Glutamatergic neuron (in vitro differentiated cells): ENCODE measurements around the gene IDI2. TPM values are rescaled to one million over a fixed set of nuclear protein-coding genes. Genes with fewer than 3 reads are reported as not detected.

ENCODE experiments used
- DNase-seq: peaks from one replicate; pipeline ENCODE4 v3.0.0; 2022
- H3K27ac Mint-ChIP-seq: one replicate; pipeline ENCODE4 v1.8.0; 2020; ENCODE audit warnings: mild to moderate bottlenecking, mixed read lengths, inconsistent platforms; ENCODE audit not compliant: unreplicated experiment
- H3K27me3 Mint-ChIP-seq: one replicate; pipeline ENCODE4 v1.8.0; 2020; ENCODE audit warnings: mild to moderate bottlenecking, moderate library complexity, mixed read lengths, inconsistent platforms; ENCODE audit not compliant: unreplicated experiment
- H3K36me3 Mint-ChIP-seq: one replicate; pipeline ENCODE4 v1.8.0; 2020; ENCODE audit warnings: mild to moderate bottlenecking, mixed read lengths, inconsistent platforms; ENCODE audit not compliant: unreplicated experiment
- H3K4me1 Mint-ChIP-seq: one replicate; pipeline ENCODE4 v1.8.0; 2020; ENCODE audit warnings: mild to moderate bottlenecking, low read depth, mixed read lengths, inconsistent platforms; ENCODE audit not compliant: unreplicated experiment
- H3K4me3 Mint-ChIP-seq: one replicate; pipeline ENCODE4 v1.8.0; 2020; ENCODE audit warnings: mild to moderate bottlenecking, mixed read lengths, inconsistent platforms; ENCODE audit not compliant: unreplicated experiment
- H3K9me3 Mint-ChIP-seq: one replicate; pipeline ENCODE4 v1.8.0; 2020; ENCODE audit warnings: mild to moderate bottlenecking, moderate library complexity, mixed read lengths, inconsistent platforms; ENCODE audit not compliant: unreplicated experiment
- total RNA-seq: library from RNA; stranded (reverse); fragmentation: NEBNext Ultra II Directional; extraction: Animal tissue kit (Norgen Biotek cat#: 25700); gene quantifications from one replicate; pipeline ENCODE4 v1.2.1, GENCODE V29; 2021; ENCODE audit not compliant: unreplicated experiment
- TF ChIP-seq, protein P1 (sequence below): fragments of 200-600 bp; sonication (generic); IDR thresholded peaks from one replicate; pipeline ENCODE4 v1.5.0; 2021; ENCODE audit not compliant: partially characterized antibody, unreplicated experiment

IDI2 gene
- total RNA-seq, 1 donor from 2014 or later, result not detected

DNA sequence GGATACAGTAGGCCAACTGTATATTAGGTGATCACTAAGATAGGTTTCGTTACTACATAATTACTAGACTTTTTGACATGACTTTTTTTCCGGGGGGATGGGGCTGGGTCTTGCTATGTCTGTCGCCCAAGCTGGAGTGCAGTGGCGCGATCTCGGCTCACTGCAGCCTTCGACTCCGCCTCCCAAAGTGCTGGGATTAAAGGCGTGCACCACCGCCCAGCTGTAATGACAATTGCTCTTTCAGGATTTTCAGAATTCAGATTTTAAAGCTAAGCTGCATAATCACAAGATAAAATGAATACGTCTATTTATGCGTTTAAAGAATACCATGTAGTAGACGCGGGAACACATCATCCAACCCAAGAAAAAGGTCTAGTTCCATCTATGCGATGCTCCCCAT lies 22.3 kb upstream of the IDI2 start:
- peak; percentile 43 for DNase-seq
- peaks cover 29% of the 10 kb centered on the region for H3K4me1 Mint-ChIP-seq
- peaks cover 18% of the 10 kb centered on the region for H3K9me3 Mint-ChIP-seq
- TF ChIP-seq, protein P1, sequence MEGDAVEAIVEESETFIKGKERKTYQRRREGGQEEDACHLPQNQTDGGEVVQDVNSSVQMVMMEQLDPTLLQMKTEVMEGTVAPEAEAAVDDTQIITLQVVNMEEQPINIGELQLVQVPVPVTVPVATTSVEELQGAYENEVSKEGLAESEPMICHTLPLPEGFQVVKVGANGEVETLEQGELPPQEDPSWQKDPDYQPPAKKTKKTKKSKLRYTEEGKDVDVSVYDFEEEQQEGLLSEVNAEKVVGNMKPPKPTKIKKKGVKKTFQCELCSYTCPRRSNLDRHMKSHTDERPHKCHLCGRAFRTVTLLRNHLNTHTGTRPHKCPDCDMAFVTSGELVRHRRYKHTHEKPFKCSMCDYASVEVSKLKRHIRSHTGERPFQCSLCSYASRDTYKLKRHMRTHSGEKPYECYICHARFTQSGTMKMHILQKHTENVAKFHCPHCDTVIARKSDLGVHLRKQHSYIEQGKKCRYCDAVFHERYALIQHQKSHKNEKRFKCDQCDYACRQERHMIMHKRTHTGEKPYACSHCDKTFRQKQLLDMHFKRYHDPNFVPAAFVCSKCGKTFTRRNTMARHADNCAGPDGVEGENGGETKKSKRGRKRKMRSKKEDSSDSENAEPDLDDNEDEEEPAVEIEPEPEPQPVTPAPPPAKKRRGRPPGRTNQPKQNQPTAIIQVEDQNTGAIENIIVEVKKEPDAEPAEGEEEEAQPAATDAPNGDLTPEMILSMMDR, result no peak
- peak overlapping the region; percentile 85 for H3K27ac Mint-ChIP-seq
- H3K4me3 Mint-ChIP-seq, result peak overlapping the region; percentile 94
- H3K27me3 Mint-ChIP-seq, result peaks cover 4% of the 10 kb centered on the region
- H3K36me3 Mint-ChIP-seq, result peaks cover 4% of the 10 kb centered on the region

DNA sequence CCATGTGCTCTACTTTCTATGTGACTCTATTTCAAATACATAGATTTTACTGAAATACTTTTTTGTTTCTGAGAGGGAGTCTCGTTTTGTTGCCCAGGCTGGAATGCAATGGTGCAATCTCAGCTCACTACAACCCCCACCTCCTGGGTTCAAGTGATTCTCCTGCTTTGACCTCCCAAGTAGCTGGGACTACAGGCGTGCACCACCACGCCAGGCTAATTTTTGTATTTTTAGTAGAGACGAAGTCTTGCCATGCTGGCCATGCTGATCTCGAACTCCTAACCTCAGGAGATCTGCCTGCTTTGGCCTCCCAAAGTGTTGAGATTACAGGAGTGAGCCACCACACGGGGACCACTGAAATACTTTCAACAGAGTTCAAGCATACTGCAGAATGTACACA lies 19.8 kb upstream of the IDI2 start:
- H3K9me3 Mint-ChIP-seq, result peaks cover 18% of the 10 kb centered on the region
- H3K36me3 Mint-ChIP-seq, result peaks cover 4% of the 10 kb centered on the region
- no peak for DNase-seq
- peak overlapping the region; percentile 56 for H3K27ac Mint-ChIP-seq
- peaks cover 22% of the 10 kb centered on the region for H3K4me1 Mint-ChIP-seq
- TF ChIP-seq, protein P1, result no peak
- H3K27me3 Mint-ChIP-seq, result peaks cover 4% of the 10 kb centered on the region
- H3K4me3 Mint-ChIP-seq, result peak overlapping the region; percentile 78

DNA sequence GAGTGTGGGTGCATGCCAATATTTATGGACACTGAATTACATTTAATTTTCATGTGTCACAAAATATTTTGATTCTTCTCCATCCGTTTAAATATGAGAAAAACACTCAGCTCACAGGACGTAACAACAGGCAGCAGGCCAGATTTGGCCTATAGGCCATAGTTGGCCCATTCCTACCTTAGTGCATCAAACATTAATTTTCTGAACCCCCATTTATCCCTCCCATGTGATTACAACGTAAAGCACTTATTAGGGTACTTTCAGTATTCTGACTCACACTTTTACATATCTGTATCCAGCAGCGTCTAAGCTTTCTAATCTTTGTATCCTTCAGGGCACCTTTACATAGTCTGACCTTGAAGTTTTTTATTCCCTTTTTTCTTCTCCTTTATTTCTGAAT lies 19.3 kb upstream of the IDI2 start:
- H3K4me3 Mint-ChIP-seq, result peak overlapping the region; percentile 78
- H3K27me3 Mint-ChIP-seq, result peaks cover 6% of the 10 kb centered on the region
- H3K9me3 Mint-ChIP-seq, result peaks cover 18% of the 10 kb centered on the region
- peaks cover 24% of the 10 kb centered on the region for H3K4me1 Mint-ChIP-seq
- peak overlapping the region; percentile 5 for H3K27ac Mint-ChIP-seq
- TF ChIP-seq, protein P1, result no peak
- H3K36me3 Mint-ChIP-seq, result peaks cover 4% of the 10 kb centered on the region
- no peak for DNase-seq

DNA sequence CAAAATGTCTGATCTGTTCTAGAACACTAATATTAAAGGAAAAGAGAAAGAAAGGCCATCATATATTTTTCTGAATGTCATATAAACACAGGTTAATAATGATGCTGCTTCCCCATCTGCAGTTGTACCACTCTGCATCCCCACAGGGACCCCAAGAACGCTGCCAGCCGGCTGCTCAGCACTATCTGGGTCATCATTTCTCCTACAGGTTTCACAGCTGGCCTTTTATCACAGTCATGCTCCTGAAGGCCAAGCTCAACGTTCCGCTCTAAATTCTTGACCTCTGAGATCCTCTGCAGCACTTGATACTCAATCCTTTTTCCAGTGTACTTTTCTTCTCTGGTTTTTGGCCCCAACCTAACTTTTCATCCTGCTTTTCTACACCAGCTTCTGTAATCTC lies 18.5 kb upstream of the IDI2 start:
- Mint-ChIP-seq H3K27ac (peak overlapping the region; percentile 23), H3K9me3 (peaks cover 13% of the 10 kb centered on the region), H3K4me1 (peaks cover 24% of the 10 kb centered on the region), H3K36me3 (peaks cover 4% of the 10 kb centered on the region), H3K27me3 (peaks cover 6% of the 10 kb centered on the region), H3K4me3 (peak overlapping the region; percentile 78)
- no peak for DNase-seq
- TF ChIP-seq, protein P1, result no peak

DNA sequence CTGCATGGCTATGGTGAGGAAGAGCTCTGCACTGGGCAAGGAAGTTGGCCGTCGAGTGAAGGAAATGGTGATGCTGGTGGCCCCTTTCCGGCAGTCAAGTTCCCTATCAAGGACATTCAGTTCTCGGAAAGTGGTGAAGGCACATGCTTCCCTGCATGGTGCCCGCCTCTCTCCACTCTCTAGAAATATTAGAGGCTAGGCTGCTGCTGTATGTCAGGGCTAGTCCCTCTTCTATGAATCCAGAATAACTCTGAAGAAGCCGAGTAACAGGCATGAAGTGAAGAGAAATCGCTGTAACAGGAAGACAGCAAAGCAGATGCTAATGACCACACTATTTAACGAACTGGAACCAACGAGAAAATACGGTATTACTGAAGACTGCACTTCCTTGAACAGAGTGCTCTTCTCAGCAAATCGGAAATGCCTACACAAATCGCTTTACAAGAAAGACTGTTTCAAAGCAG lies 17.9 kb upstream of the IDI2 start:
- Mint-ChIP-seq H3K4me1 (peaks cover 24% of the 10 kb centered on the region), H3K27ac (peak overlapping the region; percentile 25), H3K27me3 (peaks cover 4% of the 10 kb centered on the region), H3K9me3 (peaks cover 8% of the 10 kb centered on the region), H3K4me3 (peak overlapping the region; percentile 78), H3K36me3 (peaks cover 4% of the 10 kb centered on the region)
- DNase-seq, result no peak
- TF ChIP-seq, protein P1, result no peak
